ENCODE results near the gene GCSH. TPM values are rescaled to one million over a fixed set of nuclear protein-coding genes. Genes with fewer than 3 reads are reported as not detected.

The GCSH gene
- total RNA-seq, 1 experiment from 2014 or later, result 36.6 TPM

GRCh38 chr16:81138831-81139557 is 42.8 kb upstream of the GCSH start:
- BruUV-seq (replicated peaks), result no TSS peak
- no peaks in the 10 kb centered on the region for H3K36me3 ChIP-seq (ENCODE audit: control insufficient read depth, insufficient read depth, low read length)
- no peak for TF ChIP-seq REST (IDR thresholded peaks at IDR 0.05; ENCODE audit: insufficient read depth in 1 of 2, low read depth in 2 of 2, low read length in 1 of 2)
- TF ChIP-seq CTCF (IDR thresholded peaks at IDR 0.05), result no peak
- no peak for TF ChIP-seq SIN3A (IDR thresholded peaks at IDR 0.05; ENCODE audit: borderline replicate concordance, insufficient read depth, low read depth, low read length)
- TF ChIP-seq TCF7L2 (IDR thresholded peaks at IDR 0.05; ENCODE audit: low read depth, low read length), result no peak
- TF ChIP-seq POLR2AphosphoS5 (IDR thresholded peaks at IDR 0.05; ENCODE audit: low read depth, low read length), result no peak
- in situ Hi-C loops (cut with HindIII; ENCODE audit: low pct_unique_long_range_greater_than_20kb, low sequenced_read_pairs), result no loop called here
- DNase-seq (ENCODE audit: low read depth, low spot score) (no peak), ATAC-seq (no peak)
- H3K27ac ChIP-seq (ENCODE audit: low read length), result no peak overlapping the region
- CTCF ChIA-PET, result no interaction called here
- no peaks in the 10 kb centered on the region for H3K27me3 ChIP-seq (ENCODE audit: control insufficient read depth, insufficient read depth, low read length)
- POLR2A ChIA-PET, result interaction anchor here (0.6 kb wide), 1 partner anchor 589 kb away, joined by 4 read pairs; no protein-coding TSS in a partner anchor
- H3K4me1 ChIP-seq (ENCODE audit: control insufficient read depth, insufficient read depth, low read length), result no peaks in the 10 kb centered on the region
- H3K9me3 ChIP-seq (ENCODE audit: control insufficient read depth, insufficient read depth, low read depth, low read length), result no peaks in the 10 kb centered on the region
- intact Hi-C loops (cut with micrococcal nuclease; ENCODE audit: unreplicated experiment), result no loop called here
- H3K4me3 ChIP-seq (ENCODE audit: low read depth in 2 of 2, low read length in 2 of 2), result no peak overlapping the region

- H3K9me3 ChIP-seq (ENCODE audit: control insufficient read depth, insufficient read depth, low read depth, low read length), result no peaks in the 10 kb centered on the region
- intact Hi-C loops (cut with micrococcal nuclease; ENCODE audit: unreplicated experiment), result no loop called here
- POLR2A ChIA-PET, result no interaction called here
- CTCF ChIA-PET, result no interaction called here
- DNase-seq (ENCODE audit: low read depth, low spot score), result no peak
- in situ Hi-C loops (cut with HindIII; ENCODE audit: low pct_unique_long_range_greater_than_20kb, low sequenced_read_pairs), result no loop called here
- H3K4me3 ChIP-seq (ENCODE audit: low read depth in 2 of 2, low read length in 2 of 2), result no peak overlapping the region
- no peak for TF ChIP-seq TCF7L2 (IDR thresholded peaks at IDR 0.05; ENCODE audit: low read depth, low read length)
- no peak for TF ChIP-seq CTCF (IDR thresholded peaks at IDR 0.05)
- no peak for ATAC-seq
- H3K27ac ChIP-seq (ENCODE audit: low read length), result no peak overlapping the region
- no peaks in the 10 kb centered on the region for H3K27me3 ChIP-seq (ENCODE audit: control insufficient read depth, insufficient read depth, low read length)
- BruUV-seq (replicated peaks), result no TSS peak
- H3K36me3 ChIP-seq (ENCODE audit: control insufficient read depth, insufficient read depth, low read length), result no peaks in the 10 kb centered on the region
- H3K4me1 ChIP-seq (ENCODE audit: control insufficient read depth, insufficient read depth, low read length), result no peaks in the 10 kb centered on the region
Observed at GRCh38 chr16:81137754-81138153, 41.6 kb upstream of the GCSH start.
